ENCODE data around the gene GADD45G.
A peak's percentile ranks its signal among the peaks of the same experiment; 100 is the strongest.

Gene GADD45G

DNA sequence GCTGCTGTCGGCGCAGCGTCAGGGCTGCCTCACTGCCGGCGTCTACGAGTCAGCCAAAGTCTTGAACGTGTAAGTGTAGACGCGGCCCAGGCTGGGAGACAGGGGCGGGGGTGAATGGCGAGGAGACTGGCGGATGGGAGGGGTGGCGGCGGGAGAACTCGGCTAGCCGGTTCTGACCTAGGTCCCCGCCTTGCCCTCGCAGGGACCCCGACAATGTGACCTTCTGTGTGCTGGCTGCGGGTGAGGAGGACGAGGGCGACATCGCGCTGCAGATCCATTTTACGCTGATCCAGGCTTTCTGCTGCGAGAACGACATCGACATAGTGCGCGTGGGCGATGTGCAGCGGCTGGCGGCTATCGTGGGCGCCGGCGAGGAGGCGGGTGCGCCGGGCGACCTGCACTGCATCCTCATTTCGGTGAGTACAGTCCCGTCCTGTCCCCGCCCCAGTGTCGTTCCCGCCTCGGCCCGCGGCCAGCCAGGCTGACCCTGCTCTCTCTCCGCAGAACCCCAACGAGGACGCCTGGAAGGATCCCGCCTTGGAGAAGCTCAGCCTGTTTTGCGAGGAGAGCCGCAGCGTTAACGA is 745 bp downstream of the GADD45G start:
- DNase-seq (ENCODE audit: insufficient read length, low spot score) (no peak), FAIRE-seq (no peak)
- TF ChIP-seq, protein P1, sequence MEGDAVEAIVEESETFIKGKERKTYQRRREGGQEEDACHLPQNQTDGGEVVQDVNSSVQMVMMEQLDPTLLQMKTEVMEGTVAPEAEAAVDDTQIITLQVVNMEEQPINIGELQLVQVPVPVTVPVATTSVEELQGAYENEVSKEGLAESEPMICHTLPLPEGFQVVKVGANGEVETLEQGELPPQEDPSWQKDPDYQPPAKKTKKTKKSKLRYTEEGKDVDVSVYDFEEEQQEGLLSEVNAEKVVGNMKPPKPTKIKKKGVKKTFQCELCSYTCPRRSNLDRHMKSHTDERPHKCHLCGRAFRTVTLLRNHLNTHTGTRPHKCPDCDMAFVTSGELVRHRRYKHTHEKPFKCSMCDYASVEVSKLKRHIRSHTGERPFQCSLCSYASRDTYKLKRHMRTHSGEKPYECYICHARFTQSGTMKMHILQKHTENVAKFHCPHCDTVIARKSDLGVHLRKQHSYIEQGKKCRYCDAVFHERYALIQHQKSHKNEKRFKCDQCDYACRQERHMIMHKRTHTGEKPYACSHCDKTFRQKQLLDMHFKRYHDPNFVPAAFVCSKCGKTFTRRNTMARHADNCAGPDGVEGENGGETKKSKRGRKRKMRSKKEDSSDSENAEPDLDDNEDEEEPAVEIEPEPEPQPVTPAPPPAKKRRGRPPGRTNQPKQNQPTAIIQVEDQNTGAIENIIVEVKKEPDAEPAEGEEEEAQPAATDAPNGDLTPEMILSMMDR (IDR thresholded peaks at IDR 0.05; ENCODE audit: insufficient read depth, missing control alignments), result no peak

DNA sequence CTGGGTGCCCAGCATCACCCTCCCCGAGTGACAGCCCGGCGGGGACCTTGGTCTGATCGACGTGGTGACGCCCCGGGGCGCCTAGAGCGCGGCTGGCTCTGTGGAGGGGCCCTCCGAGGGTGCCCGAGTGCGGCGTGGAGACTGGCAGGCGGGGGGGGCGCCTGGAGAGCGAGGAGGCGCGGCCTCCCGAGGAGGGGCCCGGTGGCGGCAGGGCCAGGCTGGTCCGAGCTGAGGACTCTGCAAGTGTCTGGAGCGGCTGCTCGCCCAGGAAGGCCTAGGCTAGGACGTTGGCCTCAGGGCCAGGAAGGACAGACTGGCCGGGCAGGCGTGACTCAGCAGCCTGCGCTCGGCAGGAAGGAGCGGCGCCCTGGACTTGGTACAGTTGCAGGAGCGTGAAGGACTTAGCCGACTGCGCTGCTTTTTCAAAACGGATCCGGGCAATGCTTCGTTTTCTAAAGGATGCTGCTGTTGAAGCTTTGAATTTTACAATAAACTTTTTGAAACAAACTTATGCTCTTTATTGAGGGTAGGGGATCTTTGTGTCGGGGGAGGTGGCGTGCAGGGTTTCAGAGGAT is 1.3 kb downstream of the GADD45G start:
- TF ChIP-seq, protein P1 (IDR thresholded peaks at IDR 0.05; ENCODE audit: insufficient read depth, missing control alignments), result no peak
- DNase-seq (ENCODE audit: insufficient read length, low spot score), result no peak
- no peak for FAIRE-seq

DNA sequence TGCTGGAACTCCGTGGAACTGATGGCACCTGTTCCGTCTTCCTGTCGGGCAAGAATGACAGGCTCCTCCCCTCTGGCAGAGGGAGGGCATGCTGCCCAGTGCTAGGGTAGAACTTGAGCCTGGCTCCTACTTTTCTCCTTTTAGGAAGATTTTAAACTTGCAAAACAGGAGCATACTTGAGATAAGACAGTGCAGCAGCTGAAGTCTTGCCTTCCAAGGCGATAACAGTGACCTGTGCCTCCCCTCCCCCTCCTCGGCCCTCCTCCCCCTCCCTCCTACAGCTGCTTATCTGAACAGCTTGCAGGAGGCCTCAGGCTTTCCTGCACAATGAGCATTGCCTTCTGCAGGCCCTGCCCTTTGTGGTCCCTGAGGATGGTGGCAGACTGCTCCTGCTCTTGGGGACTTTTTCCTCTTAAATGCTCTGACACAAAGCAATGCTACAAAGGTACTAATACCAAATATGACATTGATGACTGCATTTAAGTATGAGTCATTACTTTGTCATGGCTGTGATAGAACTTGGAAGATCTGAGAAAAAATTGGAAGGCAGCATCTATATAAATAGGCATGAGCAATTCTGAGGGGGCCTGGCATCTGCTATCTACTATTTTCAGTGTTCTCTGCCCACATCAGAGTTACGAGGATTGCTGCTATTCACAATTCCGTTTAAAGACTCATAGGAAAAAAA is 2.0 kb downstream of the GADD45G start:
- TF ChIP-seq, protein P1 (IDR thresholded peaks at IDR 0.05; ENCODE audit: insufficient read depth, missing control alignments), result no peak
- DNase-seq (ENCODE audit: insufficient read length, low spot score) (peak; percentile 55), FAIRE-seq (peak; percentile 80)

DNA sequence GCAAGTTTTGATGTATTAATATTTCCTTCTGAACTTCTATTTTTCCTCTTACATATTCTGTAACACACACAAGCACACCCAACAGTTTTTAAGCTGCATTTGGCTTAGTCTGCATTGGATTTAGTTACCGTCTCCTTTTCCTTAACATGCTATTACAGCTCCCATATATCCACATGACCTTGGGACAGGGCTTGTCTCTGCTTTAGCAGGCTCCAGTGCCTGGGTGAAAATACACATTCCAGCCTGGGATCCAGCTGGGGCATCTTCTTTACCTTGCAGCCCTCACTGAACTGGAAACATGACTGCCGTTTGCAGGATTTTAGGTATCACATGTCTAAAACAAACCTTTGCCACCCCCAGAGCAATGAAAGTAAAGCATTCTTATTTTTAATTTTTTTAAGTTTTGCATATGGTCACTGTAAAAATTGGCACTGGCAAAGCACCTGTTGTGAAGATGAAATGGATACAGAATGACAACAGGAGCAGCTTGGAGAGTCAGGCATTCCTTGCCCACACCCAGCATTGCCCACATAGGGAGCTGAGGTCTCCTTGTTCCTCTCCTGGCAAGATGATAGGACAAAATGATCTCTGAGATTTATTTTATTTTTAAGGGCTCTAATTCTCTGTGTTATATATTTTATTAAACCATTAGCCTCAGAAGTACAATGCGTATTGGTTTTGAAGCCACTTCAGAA is 4.0 kb downstream of the GADD45G start:
- TF ChIP-seq, protein P1 (IDR thresholded peaks at IDR 0.05; ENCODE audit: insufficient read depth, missing control alignments), result no peak
- FAIRE-seq, result no peak
- no peak for DNase-seq (ENCODE audit: insufficient read length, low spot score)

DNA sequence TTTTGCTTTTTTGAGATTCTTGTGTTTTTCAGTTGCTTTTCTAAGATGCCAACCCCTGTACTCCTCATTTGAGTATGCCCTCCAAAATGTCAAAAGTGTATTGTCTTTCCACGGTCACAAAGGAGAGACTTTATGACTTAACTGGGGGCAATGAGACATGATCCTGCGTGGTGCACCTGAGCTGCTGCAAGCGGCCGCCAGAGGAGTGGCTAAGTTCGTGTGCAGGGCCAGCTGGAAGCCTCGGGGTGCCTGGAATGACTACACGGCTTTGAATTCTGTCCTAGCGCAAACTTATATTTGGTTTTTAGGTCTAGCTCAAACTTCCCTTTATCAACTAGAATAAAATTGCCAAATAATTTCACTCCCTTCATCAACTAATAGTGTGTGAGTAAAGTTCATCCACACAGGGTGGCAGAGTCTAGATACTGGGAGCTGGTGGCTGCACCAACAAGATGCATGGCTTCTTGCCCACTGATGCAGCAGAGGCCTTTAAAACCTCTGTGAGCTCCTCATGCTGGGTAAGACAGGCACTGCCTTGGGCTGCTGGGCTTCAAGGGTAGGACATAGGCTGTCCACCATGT is 4.7 kb downstream of the GADD45G start:
- TF ChIP-seq, protein P1 (IDR thresholded peaks at IDR 0.05; ENCODE audit: insufficient read depth, missing control alignments), result no peak
- no peak for FAIRE-seq
- DNase-seq (ENCODE audit: insufficient read length, low spot score), result no peak

DNA sequence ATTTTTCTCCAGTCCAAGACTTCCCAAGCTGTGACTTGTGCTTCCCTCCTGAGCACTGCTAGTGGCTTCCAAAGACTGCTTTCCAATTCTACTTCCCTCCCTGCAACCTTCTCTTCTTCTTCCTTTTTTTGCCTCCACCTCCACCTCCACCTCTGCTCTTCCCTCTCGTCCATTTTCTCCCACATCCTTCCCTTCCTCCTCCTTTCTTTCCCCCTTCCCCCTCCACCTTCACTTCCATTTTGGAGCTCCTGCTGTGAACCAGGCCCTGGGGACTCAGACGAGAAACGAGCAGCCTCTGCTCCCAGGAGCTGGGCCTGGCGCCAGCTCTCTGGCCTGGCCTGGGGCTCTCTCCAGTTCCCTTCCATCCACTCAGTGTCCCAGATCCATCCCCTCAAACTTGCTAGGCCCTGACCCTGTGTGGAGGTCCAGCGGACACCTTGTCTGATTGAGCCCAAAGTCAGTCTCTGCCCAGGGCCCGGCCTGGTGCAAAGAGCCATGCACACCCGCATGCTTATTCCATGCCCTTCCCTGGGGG is 5.6 kb downstream of the GADD45G start:
- no peak for DNase-seq (ENCODE audit: insufficient read length, low spot score)
- TF ChIP-seq, protein P1 (IDR thresholded peaks at IDR 0.05; ENCODE audit: insufficient read depth, missing control alignments), result no peak
- no peak for FAIRE-seq

Data from D721Med (cell line).